Cardiac fibroblast (primary cell): ENCODE data around the gene RBMS3.
"Not testable (repeated sequence)": the region's sequence is repeated elsewhere in the genome, so short reads cannot be mapped to it uniquely, and the experiment has no call there.

Source experiments
- DNase-seq, 2 donors: peaks; one replicate each; pipeline versions ENCODE4 v3.0.0 to v3.0.0-alpha.2; 2010; ENCODE audit warnings: low read depth in 2 of 2
- H3K4me3 ChIP-seq, 2 donors: replicated peaks in 1 of 2; 1 replicate in 1 of 2; 2 replicates in 1 of 2; pipeline ENCODE4 v1.5.1; 2011; ENCODE audit warnings: low read depth in 2 of 2, low read length in 2 of 2, mild to moderate bottlenecking in 2 of 2, moderate library complexity in 1 of 2
- CTCF ChIP-seq: IDR thresholded peaks from one replicate; pipeline ENCODE4 v1.5.1; 2011; ENCODE audit warnings: low read depth, mild to moderate bottlenecking, low read length, inconsistent platforms

The RBMS3 gene

GRCh38 chr3:29382845-29383244, 102.0 kb downstream of the RBMS3 start:
- TF ChIP-seq CTCF = no peak

GRCh38 chr3:29384640-29385039, 103.8 kb downstream of the RBMS3 start:
- H3K4me3 ChIP-seq = peak overlapping the region in 1 of 2 donors; percentile 1
- no peak for TF ChIP-seq CTCF
- DNase-seq = peak; percentile 79 to 91

More at GRCh38 chr3:29382845-29383244, 102.0 kb downstream of the RBMS3 start:
- no peak for DNase-seq
- H3K4me3 ChIP-seq = no peak overlapping the region

GRCh38 chr3:29385046-29385830, 104.4 kb downstream of the RBMS3 start:
- no peak for TF ChIP-seq CTCF
- DNase-seq = peak; percentile 52 to 75
- peak overlapping the region in 1 of 2 donors; percentile 1 for H3K4me3 ChIP-seq

- no peak overlapping the region for H3K4me3 ChIP-seq
Measured at GRCh38 chr3:29389362-29389761, 108.5 kb downstream of the RBMS3 start.

GRCh38 chr3:29392625-29393388, 111.9 kb downstream of the RBMS3 start:
- no peak for DNase-seq
- TF ChIP-seq CTCF = no peak

More at GRCh38 chr3:29389362-29389761, 108.5 kb downstream of the RBMS3 start:
- DNase-seq = no peak
- TF ChIP-seq CTCF = no peak

GRCh38 chr3:29393946-29394345, 113.1 kb downstream of the RBMS3 start:
- not testable (repeated sequence) for H3K4me3 ChIP-seq
- peak; percentile 32 to 41 for DNase-seq

More at GRCh38 chr3:29392625-29393388, 111.9 kb downstream of the RBMS3 start:
- H3K4me3 ChIP-seq = no peak overlapping the region

GRCh38 chr3:29397406-29397805, 116.5 kb downstream of the RBMS3 start:
- no peak for DNase-seq
- H3K4me3 ChIP-seq = no peak overlapping the region
- TF ChIP-seq CTCF = no peak
